GM21381 (cell line): ENCODE results near the gene CASK.
A peak's percentile ranks its signal among the peaks of the same experiment; 100 is the strongest.

Experiments used
- ATAC-seq: cut with Tn5 transposase; IDR thresholded peaks from one replicate; pipeline ENCODE4 v1.9.1; 2021; ENCODE audit warnings: mild to moderate bottlenecking, moderate library complexity; ENCODE audit not compliant: unreplicated experiment

Gene CASK

GRCh38 chrX:41923211-41923977, at the start of gene CASK:
Gene CASK, minus strand, starts transcription at chrX:41923554. Its CDS starts 566 bp downstream, at chrX:41922988.
- peak; percentile 85 for ATAC-seq

- ATAC-seq, result no peak
Observed at GRCh38 chrX:41971346-41971745, 48.0 kb upstream of the CASK start.

- ATAC-seq, result no peak
Observed at GRCh38 chrX:41970419-41970818, 47.1 kb upstream of the CASK start.

GRCh38 chrX:41963348-41963747, 40.0 kb upstream of the CASK start:
- no peak for ATAC-seq

- no peak for ATAC-seq
Observed at GRCh38 chrX:41960142-41960541, 36.8 kb upstream of the CASK start.

GRCh38 chrX:41958861-41959260, 35.5 kb upstream of the CASK start:
- no peak for ATAC-seq

- ATAC-seq, result no peak
Observed at GRCh38 chrX:41956027-41956426, 32.7 kb upstream of the CASK start.

GRCh38 chrX:41952102-41952501, 28.7 kb upstream of the CASK start:
- no peak for ATAC-seq

- no peak for ATAC-seq
Observed at GRCh38 chrX:41946989-41947612, 23.7 kb upstream of the CASK start.

GRCh38 chrX:41946235-41946634, 22.9 kb upstream of the CASK start:
- no peak for ATAC-seq

GRCh38 chrX:41935832-41936231, 12.5 kb upstream of the CASK start:
- no peak for ATAC-seq

GRCh38 chrX:41933546-41933945, 10.2 kb upstream of the CASK start:
- ATAC-seq, result no peak

- ATAC-seq, result no peak
Observed at GRCh38 chrX:41932885-41933284, 9.5 kb upstream of the CASK start.

GRCh38 chrX:41931591-41931990, 8.2 kb upstream of the CASK start:
- no peak for ATAC-seq

GRCh38 chrX:41923978-41924683, 777 bp upstream of the CASK start:
- ATAC-seq, result no peak

- ATAC-seq, result peak; percentile 26
Observed at GRCh38 chrX:41922431-41923151, 763 bp downstream of the CASK start.

GRCh38 chrX:41921492-41922430, 1.6 kb downstream of the CASK start:
- no peak for ATAC-seq

- no peak for ATAC-seq
Observed at GRCh38 chrX:41919870-41920269, 3.5 kb downstream of the CASK start.

- ATAC-seq, result no peak
Observed at GRCh38 chrX:41917517-41917916, 5.8 kb downstream of the CASK start.

- no peak for ATAC-seq
Observed at GRCh38 chrX:41913476-41913875, 9.9 kb downstream of the CASK start.
